GM13977 (cell line): ENCODE data around the gene EHD3.

Experiments used
- DNase-seq: peaks from one replicate; pipeline ENCODE4 v3.0.0; 2012; ENCODE audit warnings: low spot score
- in situ Hi-C: fragments of 300-500 bp; cut with MboI; formaldehyde crosslinking; loops from one replicate; pipeline ENCODE4 v1.12.0; 2022; ENCODE audit warnings: low sequenced_read_pairs, low pct_unique_long_range_greater_than_20kb, mixed read lengths, inconsistent platforms; ENCODE audit not compliant: unreplicated experiment
- TF ChIP-seq, protein P1 (sequence below): IDR thresholded peaks from 2 replicates; pipeline ENCODE4 v1.5.1; 2012; ENCODE audit warnings: mild to moderate bottlenecking, control low read depth; ENCODE audit not compliant: insufficient read depth; ENCODE audit errors: extremely low read depth, missing control alignments

The EHD3 gene

DNA sequence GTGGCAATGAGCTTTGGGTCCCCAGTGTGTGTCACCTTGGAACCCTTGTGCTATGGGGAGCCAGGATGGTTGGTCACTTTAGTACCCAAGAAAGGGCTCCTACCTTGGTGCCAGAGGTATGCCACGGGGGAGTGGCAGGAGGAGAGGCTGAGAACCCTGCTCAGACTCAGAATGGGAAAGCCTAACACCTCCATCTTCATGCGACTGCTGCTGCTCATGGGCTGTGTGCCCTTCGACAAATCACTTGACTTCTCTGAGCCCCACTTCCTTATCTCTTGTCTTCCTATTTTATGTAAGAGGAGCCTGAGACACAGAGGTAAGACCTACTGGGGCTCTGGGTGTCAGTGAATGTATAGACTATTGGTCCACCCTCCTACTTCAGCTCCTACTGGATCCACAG, 25.1 kb downstream of the EHD3 start:
- DNase-seq = no peak

DNA sequence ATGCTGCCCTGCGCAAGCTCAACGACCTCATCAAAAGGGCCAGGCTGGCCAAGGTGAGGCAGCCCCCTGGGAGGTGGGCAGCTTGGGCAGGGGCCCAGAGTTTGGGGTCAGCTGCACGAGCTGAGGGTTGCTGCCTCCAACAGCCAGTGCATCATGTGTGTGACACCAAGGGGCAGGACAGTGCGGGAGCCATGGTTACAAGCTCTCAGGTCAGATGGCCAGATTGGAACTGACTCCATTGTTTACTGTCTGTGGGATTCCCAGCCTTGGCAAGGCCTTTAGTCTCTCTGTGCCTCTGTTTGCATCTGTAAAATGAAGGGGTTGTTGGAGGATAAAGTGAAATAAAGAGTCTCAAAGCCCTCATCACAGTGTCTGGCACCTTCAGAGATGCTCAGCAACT, 26.9 kb downstream of the EHD3 start:
- no peak for DNase-seq
- TF ChIP-seq, protein P1, sequence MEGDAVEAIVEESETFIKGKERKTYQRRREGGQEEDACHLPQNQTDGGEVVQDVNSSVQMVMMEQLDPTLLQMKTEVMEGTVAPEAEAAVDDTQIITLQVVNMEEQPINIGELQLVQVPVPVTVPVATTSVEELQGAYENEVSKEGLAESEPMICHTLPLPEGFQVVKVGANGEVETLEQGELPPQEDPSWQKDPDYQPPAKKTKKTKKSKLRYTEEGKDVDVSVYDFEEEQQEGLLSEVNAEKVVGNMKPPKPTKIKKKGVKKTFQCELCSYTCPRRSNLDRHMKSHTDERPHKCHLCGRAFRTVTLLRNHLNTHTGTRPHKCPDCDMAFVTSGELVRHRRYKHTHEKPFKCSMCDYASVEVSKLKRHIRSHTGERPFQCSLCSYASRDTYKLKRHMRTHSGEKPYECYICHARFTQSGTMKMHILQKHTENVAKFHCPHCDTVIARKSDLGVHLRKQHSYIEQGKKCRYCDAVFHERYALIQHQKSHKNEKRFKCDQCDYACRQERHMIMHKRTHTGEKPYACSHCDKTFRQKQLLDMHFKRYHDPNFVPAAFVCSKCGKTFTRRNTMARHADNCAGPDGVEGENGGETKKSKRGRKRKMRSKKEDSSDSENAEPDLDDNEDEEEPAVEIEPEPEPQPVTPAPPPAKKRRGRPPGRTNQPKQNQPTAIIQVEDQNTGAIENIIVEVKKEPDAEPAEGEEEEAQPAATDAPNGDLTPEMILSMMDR = no peak
- in situ Hi-C loops = no loop called here

More for the DNA sequence above, 25.1 kb downstream of the EHD3 start:
- TF ChIP-seq, protein P1 = no peak
- in situ Hi-C loops = no loop called here

DNA sequence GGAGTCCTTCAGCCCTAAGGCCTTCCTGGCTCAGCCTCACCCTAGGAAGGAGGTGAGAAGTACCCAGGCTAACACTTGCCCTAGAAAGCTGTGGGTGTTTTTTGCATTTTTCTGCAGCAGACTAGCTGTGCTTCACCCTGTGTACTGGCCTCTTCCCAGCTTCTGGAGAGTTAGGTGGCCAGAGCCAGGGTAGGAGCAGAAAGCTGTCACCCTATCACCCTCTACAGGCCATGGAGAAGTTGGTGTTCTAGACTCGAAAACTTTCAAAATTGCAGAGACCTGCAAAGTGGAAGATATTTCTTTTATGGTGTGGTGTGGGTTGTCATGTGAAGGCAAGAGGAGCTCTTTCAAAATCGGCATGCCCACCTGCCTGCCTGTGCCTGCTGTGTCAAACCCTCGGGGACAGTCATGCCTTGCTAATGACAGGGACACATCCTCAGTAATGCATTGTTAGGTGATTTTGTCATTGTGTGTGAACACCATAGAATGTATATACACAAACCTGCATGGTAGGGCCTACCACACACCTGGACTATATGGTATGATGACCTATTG, 29.8 kb downstream of the EHD3 start:
- DNase-seq = no peak
- TF ChIP-seq, protein P1 = peak; percentile 25
- in situ Hi-C loops = no loop called here

DNA sequence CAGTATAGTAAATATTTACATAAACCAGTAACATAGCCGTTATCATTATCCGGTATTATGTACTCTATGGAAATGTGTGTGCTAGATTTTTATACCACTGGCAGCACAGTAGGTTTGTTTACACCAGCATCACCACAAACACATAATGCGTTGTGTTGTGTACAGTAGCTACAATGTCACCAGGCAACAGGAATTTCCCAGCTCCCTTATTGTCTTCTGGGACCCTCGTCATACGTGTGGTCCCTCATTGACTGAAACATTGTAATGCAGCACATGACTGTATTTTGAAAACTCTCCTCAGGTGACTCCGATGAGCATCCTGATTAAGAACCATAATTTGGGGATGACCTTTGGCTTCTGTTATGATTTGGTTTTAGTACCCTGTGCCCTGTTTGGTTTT, 31.3 kb downstream of the EHD3 start:
- DNase-seq = no peak
- in situ Hi-C loops = no loop called here
- TF ChIP-seq, protein P1 = no peak

DNA sequence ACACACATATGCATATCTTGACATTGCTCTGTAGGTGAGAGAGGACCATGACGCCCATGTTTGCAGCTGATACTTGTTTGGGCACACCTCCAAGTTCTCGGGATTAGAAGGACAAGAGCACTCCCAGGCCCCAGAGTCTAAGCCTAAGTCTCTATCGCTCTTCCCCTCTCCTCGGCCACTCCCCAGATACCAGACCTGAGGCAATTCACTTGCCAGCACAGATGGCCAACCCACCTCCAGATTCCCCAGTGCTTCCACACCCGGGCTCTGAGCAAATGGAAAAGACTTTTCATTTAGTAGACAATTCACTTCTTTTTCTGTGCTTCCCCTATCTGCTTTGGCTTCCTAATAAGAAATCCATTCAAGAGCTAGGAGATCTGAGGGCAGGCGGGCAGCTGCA, 32.9 kb downstream of the EHD3 start:
- in situ Hi-C loops = no loop called here
- TF ChIP-seq, protein P1 = no peak

DNA sequence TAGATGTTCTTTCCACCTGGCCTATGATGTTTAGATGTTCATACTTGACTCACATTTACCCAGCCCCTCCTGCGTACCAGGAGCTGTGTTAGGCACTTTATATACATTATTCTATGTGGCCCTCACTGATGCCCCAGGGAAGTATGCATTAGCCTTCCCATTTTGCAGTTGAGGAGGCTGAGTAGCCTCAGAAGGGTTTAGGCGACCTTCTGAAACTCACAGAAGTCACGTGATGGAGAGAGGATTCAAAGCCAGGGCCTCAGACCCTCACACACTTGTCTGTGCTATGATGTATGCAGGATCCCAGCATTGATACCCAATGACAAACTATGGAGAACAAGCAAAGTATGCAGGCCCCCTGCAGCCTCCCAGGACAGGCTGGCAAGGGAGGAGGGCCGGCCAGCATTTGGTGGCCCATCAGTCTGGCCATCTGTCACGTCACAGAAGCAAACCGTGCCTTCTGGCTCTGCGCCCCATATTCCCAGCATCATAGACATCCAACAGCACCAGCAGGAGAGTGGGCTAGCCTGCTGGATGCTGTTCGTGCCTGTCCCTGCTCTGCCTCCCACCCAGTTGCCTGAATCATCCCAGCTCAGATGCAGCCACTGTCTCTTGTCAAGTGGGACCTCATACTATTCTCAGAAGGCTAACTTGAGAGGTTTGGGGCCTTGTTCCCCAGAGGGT, 33.6 kb downstream of the EHD3 start:
- in situ Hi-C loops = no loop called here
- DNase-seq = no peak
- TF ChIP-seq, protein P1 = no peak

More for the DNA sequence above, 32.9 kb downstream of the EHD3 start:
- DNase-seq = no peak
